GM18907 (cell line): ENCODE measurements around the gene CP.
A peak's percentile ranks its signal among the peaks of the same experiment; 100 is the strongest.
"Not testable (repeated sequence)": the region's sequence is repeated elsewhere in the genome, so short reads cannot be mapped to it uniquely, and the experiment has no call there.

Experiments
- ATAC-seq: cut with Tn5 transposase; IDR thresholded peaks from one replicate; pipeline ENCODE4 v1.9.1; 2021; ENCODE audit warnings: mild to moderate bottlenecking, moderate library complexity; ENCODE audit not compliant: unreplicated experiment

CP gene

DNA sequence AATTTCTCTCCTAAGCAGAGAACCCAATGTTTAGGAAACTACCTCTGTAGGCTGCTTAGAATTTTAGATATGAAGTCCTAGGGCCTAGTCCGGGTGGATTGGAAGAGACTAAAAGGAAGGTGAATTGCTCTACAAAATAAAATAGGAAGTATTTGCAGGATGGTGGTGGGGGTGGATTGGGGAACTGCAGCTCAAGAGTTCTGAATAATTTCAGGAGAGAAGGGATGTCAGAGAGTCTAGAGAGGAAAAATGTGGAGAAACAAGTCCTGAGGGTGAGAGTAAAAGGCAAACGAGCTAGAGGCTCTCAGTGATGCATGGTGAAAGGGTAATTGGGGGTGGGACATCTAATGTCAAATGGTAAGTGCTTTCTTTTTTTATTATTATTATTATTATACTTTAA lies 10.2 kb upstream of the CP start:
- ATAC-seq, result no peak

DNA sequence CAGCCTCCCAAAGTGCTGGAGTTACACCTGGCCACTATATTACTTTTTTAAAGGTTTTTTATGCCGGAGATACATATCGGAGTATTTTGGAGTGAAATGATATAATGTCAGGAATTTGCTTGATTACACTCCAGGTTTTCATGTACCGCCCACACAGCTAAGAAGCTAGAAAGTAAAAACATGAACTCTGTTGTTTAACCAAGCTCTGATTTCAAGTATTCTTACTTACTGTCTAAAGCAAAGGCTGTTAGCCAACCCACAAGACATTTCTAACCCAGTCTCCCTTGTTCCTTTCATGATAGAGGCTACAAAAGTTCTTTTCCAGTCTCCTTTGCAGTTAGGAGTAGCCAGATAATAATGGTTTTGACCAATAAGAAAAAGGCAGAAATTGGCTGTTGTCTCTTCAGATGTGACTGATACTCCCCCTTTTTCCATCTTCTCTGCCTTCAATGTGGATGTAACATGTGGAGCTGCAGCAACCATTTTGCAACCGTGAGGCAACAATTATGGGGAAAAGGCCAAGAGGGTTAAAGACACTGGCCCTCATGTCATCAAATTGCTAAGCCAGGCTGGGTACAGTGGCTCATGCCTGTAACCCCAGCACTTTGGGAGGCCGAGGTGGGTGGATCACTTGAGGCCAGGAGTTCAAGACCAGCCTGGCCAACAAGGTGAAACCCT lies 6.1 kb upstream of the CP start:
- ATAC-seq, result no peak

DNA sequence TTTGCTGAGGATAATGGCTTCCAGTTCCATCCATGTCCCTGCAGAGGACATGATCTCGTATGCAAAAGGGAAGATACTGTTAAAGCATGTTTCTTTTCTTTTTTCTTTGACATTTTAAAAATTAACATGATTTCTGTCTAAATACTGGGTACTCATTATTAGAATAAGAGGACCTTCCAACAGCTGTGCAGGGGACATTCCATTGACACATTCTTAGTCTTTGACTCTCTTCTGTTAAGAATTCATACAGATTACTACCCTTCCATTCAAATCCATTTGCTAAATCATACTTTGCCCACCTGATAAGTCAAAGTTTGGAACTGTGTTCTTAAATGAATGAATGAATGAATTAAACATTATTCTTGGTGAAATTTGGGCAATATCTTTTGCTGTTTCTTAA lies 5.1 kb upstream of the CP start:
- ATAC-seq, result no peak

DNA sequence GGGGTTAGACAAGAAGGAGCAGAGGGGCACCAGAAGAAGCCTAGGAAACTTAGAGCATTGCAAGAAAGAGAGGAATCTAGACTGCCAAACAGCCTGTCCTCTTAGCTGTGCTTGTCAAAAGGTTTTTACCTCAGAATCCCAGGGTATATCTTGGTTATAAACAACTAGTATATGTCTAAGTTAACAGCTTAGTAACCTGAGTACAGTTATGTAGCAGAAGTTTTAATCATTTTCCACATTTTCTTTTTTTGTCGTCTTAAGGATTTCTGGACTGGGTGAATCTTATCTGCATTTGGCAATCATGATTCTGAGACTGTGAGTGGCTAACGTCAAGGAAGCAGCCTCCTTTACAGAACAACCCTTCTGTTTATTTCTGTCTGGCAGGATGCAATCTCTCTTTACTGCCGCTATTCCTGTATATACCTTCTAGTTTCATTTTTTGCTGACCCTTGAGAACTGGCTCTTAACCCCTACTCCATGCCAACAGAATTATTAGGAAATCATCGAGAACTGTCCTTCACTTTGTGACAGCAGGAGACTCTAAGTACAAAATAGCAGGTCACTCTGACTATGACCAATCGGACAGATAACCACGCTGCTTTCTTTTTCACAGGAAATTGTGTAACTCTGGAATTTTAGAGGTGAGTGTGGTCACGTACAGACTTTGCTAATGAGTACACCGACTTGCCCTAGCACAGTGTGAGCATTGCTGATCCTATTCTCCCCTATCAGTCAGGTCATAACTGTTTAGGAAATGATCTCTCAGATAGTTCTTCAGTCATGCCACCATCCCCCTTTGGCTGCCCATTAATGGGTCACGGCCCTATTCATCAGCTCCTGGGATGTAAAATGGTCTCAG lies 3.3 kb upstream of the CP start:
- peak; percentile 96 for ATAC-seq

GRCh38 chr3:149223461-149223820 lies 1.8 kb upstream of the CP start:
- ATAC-seq, result no peak

- not testable (repeated sequence) for ATAC-seq
These were observed 2.1 kb downstream of the CP start for GRCh38 chr3:149219380-149220121.

DNA sequence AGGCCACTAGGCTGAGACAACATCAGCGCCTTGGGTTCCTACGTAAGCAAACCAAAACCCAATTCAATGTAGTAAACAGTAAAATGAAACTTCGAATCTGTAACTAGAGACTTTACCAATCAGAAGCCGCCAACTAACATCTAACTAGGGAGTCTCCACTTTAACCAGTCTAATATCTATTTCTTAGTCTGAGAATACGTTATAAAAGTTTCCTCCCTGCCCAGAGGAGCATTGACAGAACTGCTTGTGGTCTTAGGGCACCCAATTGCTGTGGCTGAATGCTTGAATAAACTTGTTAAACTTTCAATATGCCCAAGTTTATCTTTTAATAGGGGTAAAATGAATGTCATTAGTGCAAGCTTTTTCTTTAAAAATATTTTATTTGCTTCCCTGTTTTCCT lies 4.3 kb downstream of the CP start:
- no peak for ATAC-seq

DNA sequence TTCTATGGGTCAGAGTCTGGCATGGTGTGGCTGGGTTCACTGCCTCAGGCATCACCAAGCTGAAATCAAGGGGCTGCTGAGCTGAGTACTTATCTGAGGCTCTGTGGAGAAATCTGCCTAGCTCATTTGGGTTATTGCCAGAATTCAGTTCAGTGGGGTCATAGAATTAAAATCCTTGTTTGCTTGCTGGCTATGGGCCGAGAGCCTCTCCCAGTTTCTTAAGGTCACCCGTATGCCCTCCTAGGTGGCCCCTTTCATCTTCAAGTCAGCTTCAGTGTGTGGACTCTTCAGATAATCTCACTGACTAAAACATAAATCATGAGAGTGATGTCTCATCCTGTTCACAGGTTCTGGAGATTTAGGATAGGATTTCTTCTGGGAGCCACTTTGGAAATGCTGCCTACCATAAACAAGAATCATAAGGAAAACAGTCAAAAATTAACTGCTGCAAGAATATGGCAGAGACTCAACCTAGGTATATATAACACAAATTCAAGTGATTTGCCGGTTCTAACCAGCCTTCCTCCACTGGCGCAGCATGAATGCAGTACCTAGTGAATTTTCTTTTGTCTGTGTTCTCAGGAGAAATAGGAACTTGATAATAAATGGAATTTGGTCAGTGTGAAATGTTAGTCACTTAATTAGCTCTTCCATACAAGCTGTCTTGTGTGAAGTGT lies 5.3 kb downstream of the CP start:
- no peak for ATAC-seq

GRCh38 chr3:149215515-149215914 lies 6.1 kb downstream of the CP start:
- ATAC-seq, result no peak

DNA sequence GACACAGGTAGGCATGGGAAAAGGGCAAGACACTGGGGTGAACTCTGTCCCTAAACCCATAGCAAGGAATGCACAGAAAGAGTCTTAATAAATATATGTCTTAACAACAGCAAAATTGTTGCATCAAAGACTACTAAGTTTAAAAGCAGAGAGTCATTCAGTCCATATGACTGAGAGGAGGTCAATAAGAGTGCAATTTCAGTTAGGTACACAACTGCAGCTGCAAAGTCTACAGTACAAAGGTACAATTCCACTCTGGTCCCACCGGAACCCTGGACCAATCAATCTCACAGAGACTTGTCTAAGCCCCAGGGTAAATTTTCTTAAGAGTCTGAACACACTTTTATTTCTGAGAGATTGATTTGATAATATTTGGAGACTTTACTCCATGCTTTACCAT lies 6.9 kb downstream of the CP start:
- no peak for ATAC-seq

DNA sequence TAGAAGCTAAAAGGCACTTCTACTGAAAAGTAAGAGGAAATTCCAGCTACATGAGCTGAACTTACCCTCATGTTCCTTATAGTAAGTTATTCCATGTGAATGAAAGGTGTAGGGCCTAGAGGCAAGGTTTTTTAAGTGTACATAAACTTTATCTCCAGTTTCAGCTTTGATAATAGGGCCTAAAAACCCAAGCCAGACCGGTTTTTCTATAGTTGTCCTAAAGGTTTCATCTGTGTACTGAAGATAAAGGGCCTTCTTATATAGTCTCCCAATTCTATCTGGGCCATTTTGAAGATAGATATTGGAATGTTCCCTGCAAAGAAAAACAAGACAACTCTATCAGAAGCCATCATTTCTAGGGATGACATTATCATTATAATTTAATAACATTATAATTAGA lies 9.2 kb downstream of the CP start:
- ATAC-seq, result no peak

DNA sequence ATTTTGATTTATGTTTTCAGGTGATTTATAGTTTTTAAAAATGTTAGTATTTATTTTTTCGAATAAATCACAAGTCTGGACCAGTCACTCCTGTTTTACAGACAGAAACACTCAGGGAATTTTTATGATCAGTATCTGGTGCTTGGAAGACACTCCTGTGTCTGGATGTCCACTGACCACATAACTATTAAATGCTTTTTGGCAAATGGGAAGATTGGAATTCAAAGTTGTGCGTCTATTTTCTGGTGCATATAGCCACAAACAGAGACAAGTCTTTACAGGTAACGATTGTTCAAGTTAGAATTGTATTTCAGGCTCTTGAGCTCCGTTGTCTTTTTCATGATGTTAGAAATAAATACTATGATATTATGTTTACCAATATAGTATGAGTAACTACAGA lies 12.2 kb downstream of the CP start:
- no peak for ATAC-seq

GRCh38 chr3:149207475-149207874 lies 14.2 kb downstream of the CP start:
- ATAC-seq, result no peak

GRCh38 chr3:149204390-149204991 lies 17.1 kb downstream of the CP start:
- ATAC-seq, result no peak

DNA sequence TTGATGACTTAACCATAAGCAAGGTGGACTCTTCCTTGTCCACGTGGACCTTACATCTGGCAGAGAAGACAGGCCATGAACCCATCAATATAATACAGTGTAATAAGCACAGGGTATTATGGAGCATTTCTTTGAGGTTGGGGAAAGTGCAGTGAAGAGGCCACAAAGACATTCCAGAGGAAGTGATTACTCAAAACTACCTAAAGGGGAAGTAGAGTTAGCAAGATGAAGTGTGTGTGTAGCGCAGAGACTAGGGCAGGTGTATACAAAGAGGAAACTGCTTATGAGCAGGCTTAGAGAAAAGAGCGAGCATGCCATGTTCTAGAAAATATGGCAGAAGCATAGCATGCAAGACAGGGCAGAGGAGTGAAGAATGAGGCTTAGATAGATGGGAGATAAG lies 17.9 kb downstream of the CP start:
- peak; percentile 99 for ATAC-seq

DNA sequence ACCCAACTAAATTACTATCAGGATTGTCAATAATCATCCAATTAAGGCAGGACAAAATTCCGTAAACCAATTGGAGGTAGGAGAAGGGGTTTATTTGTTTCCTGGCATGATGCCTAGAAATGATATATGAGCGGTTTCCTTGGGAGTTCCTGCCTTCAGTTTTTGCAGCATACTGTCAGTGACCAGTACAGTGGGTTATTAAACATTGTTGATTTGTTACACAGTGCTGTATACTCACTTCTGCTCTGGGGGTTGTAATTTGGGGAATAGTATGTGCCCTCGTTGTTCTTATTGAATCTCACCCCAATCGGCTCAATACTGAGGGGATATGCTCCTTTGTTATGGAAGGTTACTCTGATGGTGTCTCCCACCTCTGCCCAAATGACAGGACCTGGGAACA lies 22.2 kb downstream of the CP start:
- ATAC-seq, result no peak

DNA sequence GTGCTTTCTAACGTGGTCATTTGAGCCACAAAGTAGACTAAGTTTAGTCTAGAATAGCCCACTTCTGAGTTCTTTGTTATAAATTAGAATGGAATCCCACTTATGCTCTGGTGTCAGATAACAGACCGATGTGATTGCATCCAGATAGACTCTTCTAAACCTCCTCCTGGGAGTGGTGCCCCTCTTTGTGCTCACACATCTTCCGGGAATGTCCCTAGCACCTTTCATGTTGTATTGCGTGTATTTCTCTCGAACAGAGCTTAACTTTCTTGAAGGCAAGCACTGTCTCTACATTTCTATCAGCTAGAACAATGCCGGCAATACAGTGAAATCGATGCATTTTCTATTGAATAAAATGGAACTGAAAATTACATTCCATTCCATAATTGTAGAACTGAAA lies 23.0 kb downstream of the CP start:
- no peak for ATAC-seq

DNA sequence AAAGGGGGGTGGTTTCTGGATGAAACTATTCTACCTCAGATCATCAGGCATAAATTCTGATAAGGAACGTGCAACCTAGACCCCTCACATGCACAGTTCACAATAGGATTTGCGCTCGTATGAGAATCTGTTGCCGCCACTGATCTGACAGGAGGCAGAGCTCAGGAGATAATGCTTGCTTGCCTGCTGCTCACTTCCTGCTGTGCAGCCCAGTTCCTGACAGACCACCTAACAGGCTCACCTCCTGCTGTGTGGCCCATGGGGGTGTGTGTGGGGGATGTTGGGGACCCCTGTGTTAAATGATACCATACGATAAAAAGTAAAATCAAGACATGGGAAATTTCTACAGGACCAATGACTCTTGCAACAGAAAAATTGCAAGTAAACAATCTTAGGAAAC lies 24.0 kb downstream of the CP start:
- ATAC-seq, result no peak

DNA sequence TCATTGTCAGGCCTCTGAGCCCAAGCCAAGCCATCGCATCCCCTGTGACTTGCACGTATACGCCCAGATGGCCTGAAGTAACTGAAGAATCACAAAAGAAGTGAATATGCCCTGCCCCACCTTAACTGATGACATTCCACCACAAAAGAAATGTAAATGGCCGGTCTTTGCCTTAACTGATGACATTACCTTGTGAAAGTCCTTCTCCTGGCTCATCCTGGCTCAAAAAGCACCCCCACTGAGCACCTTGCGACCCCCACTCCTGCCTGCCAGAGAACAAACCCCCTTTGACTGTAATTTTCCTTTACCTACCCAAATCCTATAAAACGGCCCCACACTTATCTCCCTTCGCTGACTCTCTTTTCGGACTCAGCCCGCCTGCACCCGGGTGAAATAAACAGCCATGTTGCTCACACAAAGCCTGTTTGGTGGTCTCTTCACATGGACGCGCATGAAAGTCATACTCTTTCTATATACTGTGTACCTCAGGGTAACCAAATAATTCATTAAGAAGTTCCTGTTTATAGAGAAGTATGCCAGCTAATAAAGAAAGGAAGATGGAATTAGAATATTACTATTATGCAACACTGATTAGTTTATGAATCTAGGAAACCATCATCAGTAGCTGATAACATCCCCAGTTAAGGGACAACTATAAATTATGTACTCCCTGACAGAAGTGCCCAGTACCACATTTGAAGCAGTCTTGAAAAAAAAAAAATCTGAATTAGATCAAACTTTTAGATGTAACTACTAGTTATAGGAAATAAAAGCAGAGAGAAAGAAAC lies 24.6 kb downstream of the CP start:
- not testable (repeated sequence) for ATAC-seq

DNA sequence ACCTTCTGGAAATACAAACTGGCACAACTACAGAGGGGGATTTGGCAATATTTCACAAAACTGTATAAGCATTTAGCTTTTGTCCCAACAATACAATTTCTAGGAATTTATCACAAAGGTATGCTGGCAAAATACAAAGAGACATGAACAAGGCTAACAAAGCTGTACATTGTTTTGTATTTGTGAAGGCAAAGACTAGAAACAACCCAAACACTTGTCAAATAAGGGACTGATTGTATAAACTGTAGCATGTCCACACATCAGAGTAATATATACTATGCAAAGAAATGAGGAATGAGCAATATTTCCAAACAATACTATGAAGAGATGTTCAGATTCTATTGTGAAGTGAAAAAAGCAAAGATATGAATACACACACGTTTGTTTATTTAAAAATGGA lies 26.4 kb downstream of the CP start:
- no peak for ATAC-seq
